Globus pallidus (tissue), 1 donor: ENCODE data around the gene FBXO21.
"Not testable (repeated sequence)": the region's sequence is repeated elsewhere in the genome, so short reads cannot be mapped to it uniquely, and the experiment has no call there.

ENCODE experiments used
- DNase-seq: peaks from one replicate; pipeline ENCODE4 v3.0.0-alpha.2; 2015; ENCODE audit warnings: low spot score

The FBXO21 gene

DNA sequence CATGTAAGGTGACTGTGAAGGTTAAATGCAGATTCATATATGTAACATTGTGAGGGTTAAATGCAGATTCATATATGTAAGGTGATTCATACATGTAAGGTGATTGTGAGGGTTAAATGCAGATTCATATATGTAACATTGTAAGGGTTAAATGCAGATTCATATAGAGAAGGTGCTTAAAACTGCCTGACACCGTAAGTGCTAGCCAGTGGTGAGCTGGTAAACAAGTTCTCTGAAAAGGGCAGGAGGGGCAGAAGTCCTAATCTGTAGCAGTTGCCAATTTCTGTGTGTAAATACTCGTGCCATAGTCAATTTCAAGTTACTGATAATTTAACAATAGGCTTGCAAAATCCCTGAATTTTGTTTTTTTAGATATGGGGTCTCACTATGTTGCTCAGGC lies 86.3 kb downstream of the FBXO21 start:
- not testable (repeated sequence) for DNase-seq

- DNase-seq = no peak
Measured at GRCh38 chr12:117102800-117103181, 87.5 kb downstream of the FBXO21 start.

DNA sequence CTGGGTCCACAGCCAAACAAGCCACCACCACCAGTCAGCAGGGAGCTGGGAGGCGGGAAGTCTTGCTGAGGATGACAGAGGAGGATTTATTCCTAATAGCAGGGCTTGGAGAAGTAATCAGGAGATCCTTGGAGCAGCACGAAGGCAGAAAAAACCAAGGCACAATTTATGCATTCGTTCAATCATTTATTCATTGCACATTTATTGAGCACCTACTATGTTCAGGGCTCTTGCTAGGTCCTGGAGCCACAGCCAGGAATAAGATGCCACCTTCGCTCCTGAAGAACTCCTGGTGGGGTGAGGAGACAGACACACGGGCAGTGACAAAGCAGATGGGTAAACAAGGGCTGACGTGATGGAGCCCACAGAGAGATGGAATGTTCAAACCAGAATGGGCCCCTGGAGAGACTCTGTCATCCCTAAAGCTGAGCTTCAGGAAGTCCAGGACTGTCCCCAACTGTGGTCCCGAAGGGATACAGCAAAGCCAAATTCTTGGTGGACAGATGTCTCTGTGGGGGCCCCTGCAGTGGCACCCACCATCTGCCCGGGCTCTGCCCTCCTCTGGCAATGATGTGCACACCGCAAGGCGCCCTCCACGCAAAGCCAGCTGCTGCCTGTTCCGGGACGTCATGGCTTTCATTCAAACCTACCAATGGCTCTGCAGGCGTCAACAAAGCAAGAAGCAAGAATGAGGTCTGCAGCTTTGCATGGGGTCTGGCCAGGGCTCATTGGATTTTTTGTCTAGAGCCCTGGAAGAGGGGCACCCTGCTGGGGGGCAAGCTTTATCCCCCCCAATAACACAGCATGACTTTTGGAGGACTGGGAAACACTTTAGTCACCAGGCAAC lies 88.1 kb downstream of the FBXO21 start:
- no peak for DNase-seq

GRCh38 chr12:117100851-117101673 lies 89.2 kb downstream of the FBXO21 start:
- DNase-seq = no peak

GRCh38 chr12:117100251-117100650 lies 90.0 kb downstream of the FBXO21 start:
- no peak for DNase-seq

GRCh38 chr12:117098361-117099217 lies 91.7 kb downstream of the FBXO21 start:
- no peak for DNase-seq

DNA sequence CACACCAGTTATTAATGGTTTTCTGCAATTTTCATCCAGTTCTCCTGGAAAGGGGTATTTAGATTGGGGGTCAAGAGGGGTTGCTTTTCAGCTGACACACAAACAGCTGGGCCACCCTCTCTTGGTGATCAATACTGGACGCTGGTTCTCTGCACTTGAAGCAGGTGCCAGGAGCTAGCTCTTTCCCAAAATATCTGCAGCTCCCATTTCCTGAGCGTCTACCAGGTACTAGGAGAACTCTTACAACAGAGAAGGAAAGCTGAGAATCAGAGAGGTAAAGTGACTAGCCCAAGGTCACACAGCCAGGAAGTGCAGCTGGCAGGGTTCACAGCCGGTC lies 92.3 kb downstream of the FBXO21 start:
- no peak for DNase-seq

- no peak for DNase-seq
Measured at GRCh38 chr12:117097159-117097558, 93.1 kb downstream of the FBXO21 start.

GRCh38 chr12:117096501-117097042 lies 93.7 kb downstream of the FBXO21 start:
- no peak for DNase-seq

DNA sequence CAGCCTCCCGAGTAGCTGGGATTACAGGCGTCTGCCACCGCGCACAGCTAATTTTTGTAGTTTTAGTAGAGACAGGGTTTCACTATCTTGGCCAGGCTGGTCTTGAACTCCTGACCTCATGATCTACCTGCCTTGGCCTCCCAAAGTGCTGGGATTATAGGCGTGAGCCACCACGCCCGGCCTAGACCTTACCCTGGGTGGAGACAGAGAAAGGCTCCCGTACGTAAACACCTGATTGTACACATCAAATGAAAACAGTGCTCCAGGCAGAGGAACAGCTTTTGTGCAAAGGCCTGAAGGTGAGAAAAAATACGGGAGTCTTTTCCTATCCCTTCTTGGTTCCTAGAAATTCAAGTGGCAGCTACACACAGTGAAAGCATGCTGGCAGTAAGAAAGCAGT lies 95.1 kb downstream of the FBXO21 start:
- not testable (repeated sequence) for DNase-seq

GRCh38 chr12:117093918-117094630 lies 96.2 kb downstream of the FBXO21 start:
- DNase-seq = no peak

- DNase-seq = no peak
Measured at GRCh38 chr12:117093431-117093830, 96.8 kb downstream of the FBXO21 start.

- DNase-seq = no peak
Measured at GRCh38 chr12:117092886-117093285, 97.4 kb downstream of the FBXO21 start.

- DNase-seq = no peak
Measured at GRCh38 chr12:117092511-117092780, 97.8 kb downstream of the FBXO21 start.
